Measurements from ENCODE around the gene GLIS1. TPM values are rescaled to one million over a fixed set of nuclear protein-coding genes. Genes with fewer than 3 reads are reported as not detected.

The GLIS1 gene
- total RNA-seq, 4 donors from 2014 or later = 0.63 to 2.4 (median 1.0) TPM

DNA sequence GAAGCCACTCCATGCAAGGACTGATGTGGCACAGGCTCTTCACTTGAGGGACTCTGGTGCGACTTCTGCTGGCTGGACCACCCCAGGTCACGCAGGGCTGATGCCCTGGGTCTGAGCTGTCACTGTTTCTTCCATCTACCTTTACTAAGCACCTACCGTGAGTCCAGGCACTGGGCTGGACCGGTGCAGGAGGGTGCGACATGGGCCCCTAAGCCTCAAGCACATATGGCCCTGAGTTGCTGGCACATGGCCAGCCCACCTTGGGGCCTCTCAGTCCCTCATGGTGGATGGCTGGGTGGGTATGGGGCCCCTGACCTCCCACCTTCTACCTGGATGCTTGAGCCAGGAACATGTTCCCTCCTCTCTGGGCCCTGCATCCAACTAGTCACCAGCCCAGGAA, 203.7 kb downstream of the GLIS1 start:
- 95 to 96% methylated on average over 5 of the region's 5 CpGs for WGBS, 2 donors
- no peak for TF ChIP-seq POLR2A (IDR thresholded peaks at IDR 0.05)
- TF ChIP-seq, protein P1, sequence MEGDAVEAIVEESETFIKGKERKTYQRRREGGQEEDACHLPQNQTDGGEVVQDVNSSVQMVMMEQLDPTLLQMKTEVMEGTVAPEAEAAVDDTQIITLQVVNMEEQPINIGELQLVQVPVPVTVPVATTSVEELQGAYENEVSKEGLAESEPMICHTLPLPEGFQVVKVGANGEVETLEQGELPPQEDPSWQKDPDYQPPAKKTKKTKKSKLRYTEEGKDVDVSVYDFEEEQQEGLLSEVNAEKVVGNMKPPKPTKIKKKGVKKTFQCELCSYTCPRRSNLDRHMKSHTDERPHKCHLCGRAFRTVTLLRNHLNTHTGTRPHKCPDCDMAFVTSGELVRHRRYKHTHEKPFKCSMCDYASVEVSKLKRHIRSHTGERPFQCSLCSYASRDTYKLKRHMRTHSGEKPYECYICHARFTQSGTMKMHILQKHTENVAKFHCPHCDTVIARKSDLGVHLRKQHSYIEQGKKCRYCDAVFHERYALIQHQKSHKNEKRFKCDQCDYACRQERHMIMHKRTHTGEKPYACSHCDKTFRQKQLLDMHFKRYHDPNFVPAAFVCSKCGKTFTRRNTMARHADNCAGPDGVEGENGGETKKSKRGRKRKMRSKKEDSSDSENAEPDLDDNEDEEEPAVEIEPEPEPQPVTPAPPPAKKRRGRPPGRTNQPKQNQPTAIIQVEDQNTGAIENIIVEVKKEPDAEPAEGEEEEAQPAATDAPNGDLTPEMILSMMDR (IDR thresholded peaks at IDR 0.05) = no peak
- intact Hi-C loops (cut with DNase I; ENCODE audit: low total_unique reads) = no loop called here
- DNase-seq (ENCODE audit: low spot score in 2 of 2) = no peak
- H3K4me3 ChIP-seq (ENCODE audit: low read depth, poor library complexity, severe bottlenecking) = no peak overlapping the region

DNA sequence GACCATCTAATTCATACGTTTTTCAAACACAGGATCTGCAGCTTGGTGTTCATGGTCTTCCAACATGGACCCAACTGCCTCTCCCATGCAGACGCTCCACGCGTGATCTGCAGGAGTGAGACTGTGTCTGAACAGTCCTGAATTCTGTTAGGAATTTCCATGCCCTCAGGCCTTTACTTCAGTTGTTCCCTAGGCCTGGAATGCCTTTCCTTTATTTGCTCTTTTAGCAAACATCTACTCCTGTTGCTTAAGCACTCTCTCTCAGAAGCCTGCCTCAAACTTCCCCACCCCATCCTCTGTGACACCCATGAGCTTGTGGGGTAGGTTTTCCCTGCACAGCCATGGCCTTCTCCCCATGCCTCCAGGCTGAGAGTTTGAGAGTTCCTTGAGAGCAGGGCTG, 206.1 kb downstream of the GLIS1 start:
- DNase-seq (ENCODE audit: low spot score in 2 of 2) = no peak
- no peak overlapping the region for H3K4me3 ChIP-seq (ENCODE audit: low read depth, poor library complexity, severe bottlenecking)
- TF ChIP-seq, protein P1 (IDR thresholded peaks at IDR 0.05) = no peak
- TF ChIP-seq POLR2A (IDR thresholded peaks at IDR 0.05) = no peak
- intact Hi-C loops (cut with DNase I; ENCODE audit: low total_unique reads) = no loop called here
- WGBS, 2 donors = 69 to 75% methylated on average over 4 of the region's 4 CpGs

DNA sequence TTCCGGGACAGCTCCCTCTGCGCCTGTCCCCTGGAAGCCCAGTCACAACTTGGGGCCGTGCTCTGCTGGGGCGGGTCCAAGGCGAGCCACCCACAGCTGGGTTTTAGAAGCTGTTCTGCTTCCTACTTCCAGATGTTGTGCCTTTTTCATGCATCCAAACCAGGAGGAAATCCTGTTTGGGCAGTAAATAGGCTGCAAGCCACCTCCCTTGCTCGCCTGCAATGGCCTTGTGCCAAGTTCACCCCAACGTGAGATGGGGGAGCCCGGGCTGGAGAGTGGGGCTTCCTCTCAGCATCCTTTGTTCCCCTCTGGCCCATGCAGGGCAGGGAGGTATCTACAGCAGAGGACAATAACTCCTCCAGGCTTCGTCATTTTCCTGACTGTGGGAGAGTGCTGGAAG, 206.6 kb downstream of the GLIS1 start:
- no peak for DNase-seq (ENCODE audit: low spot score in 2 of 2)
- intact Hi-C loops (cut with DNase I; ENCODE audit: low total_unique reads) = no loop called here
- WGBS, 2 donors = 37 to 38% methylated on average over 8 to 9 of the region's 9 CpGs
- no peak overlapping the region for H3K4me3 ChIP-seq (ENCODE audit: low read depth, poor library complexity, severe bottlenecking)
- TF ChIP-seq, protein P1 (IDR thresholded peaks at IDR 0.05) = no peak
- TF ChIP-seq POLR2A (IDR thresholded peaks at IDR 0.05) = no peak

DNA sequence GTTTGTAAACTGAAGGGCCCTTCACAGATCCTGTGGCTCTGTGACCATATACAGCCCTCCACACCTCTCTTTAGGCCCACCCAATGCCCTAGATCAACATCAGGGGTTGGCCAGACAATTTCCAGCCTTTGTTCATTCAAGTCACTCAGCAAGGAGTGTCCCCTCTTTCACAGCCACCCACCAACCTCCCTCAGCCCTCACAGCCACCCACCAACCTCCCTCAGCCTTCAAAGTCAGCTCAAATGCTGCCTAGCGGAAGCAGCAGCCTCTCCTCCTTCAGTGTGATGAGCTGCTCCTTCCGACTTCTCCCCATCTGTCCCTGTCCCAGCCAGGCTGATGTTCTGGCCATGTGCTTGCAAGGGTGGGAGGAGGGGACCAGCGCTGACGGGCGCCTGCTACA, 208.4 kb downstream of the GLIS1 start:
- no peak overlapping the region for H3K4me3 ChIP-seq (ENCODE audit: low read depth, poor library complexity, severe bottlenecking)
- WGBS, 2 donors = 96 to 97% methylated on average over 5 of the region's 5 CpGs
- TF ChIP-seq, protein P1 (IDR thresholded peaks at IDR 0.05) = no peak
- DNase-seq (ENCODE audit: low spot score in 2 of 2) = no peak
- intact Hi-C loops (cut with DNase I; ENCODE audit: low total_unique reads) = no loop called here

DNA sequence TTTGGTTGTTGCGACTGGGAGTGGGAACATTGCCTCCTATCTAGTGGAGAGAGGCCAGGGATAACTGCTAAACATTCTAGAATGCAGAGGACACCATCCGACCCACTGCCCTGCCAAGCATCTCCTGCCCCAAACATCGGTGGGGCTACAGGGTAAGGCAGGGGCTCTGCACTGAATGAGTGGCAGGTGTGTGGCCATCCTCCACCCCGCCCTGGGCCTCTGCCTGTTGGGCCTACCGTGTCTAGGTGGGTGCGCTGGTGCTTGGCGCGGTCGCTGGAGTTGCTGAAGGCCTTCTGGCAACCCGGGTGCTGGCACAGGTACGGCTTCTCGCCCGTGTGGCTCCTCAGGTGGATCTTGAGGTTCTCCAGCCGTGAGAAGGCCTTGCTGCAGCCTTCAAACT, 209.4 kb downstream of the GLIS1 start:
- DNase-seq (ENCODE audit: low spot score in 2 of 2) = no peak
- WGBS, 2 donors = 81 to 87% methylated on average over 3 to 4 of the region's 14 CpGs

DNA sequence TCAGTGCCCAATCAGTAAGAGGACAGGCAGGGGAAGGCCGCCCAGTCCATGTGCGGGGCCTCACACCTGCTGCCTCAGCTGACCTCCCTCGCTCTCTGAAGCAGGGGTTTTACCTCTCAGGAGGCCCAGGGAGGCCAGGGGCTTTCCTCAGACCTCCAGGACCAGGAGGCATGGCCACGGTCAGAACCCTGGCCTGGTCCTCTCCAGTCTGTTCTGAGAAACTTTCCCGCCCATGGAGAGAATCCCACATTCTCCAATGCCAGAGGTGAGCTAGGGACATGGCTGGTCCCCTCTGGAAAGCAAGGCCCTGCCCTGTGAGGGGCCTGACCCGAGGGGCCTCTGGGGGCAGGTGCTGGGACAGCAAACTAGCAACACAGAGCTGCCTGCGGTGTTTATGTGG, 211.6 kb downstream of the GLIS1 start:
- TF ChIP-seq, protein P1 (IDR thresholded peaks at IDR 0.05) = no peak
- no peak for TF ChIP-seq POLR2A (IDR thresholded peaks at IDR 0.05)
- intact Hi-C loops (cut with DNase I; ENCODE audit: low total_unique reads) = no loop called here
- no peak for DNase-seq (ENCODE audit: low spot score in 2 of 2)
- 91 to 94% methylated on average over 7 of the region's 7 CpGs for WGBS, 2 donors
- no peak overlapping the region for H3K4me3 ChIP-seq (ENCODE audit: low read depth, poor library complexity, severe bottlenecking)

More for the DNA sequence above, 209.4 kb downstream of the GLIS1 start:
- intact Hi-C loops (cut with DNase I; ENCODE audit: low total_unique reads) = no loop called here
- no peak for TF ChIP-seq POLR2A (IDR thresholded peaks at IDR 0.05)
- TF ChIP-seq, protein P1 (IDR thresholded peaks at IDR 0.05) = no peak
- no peak overlapping the region for H3K4me3 ChIP-seq (ENCODE audit: low read depth, poor library complexity, severe bottlenecking)

All from lower leg skin (tissue), 4 donors.